Body of pancreas (tissue), 4 donors: Measurements from ENCODE around the gene RASGRP3. TPM values are rescaled to one million over a fixed set of nuclear protein-coding genes. Genes with fewer than 3 reads are reported as not detected.

Experiments used
- ATAC-seq: fragments of 150-250 bp; one replicate; pipeline ENCODE4 v1.9.1; 2016
- DNase-seq, 4 donors: peaks; one replicate each; pipeline ENCODE4 v3.0.0-alpha.2; 2019
- H3K27ac ChIP-seq, 4 donors: fragments of 200-600 bp; sonication (generic); 1 replicate in 3 of 4; 2 replicates in 1 of 4; pipeline versions ENCODE4 v1.5.1 to v1.6.1; 2016 to 2019; ENCODE audit warnings: mild to moderate bottlenecking in 1 of 4, mixed read lengths in 1 of 4, moderate library complexity in 1 of 4
- H3K27me3 ChIP-seq, 2 donors: fragments of 200-600 bp; sonication (generic); one replicate each; pipeline ENCODE4 v1.6.0; 2016; ENCODE audit warnings: mild to moderate bottlenecking in 1 of 2
- H3K36me3 ChIP-seq, 2 donors: fragments of 200-600 bp; sonication (generic); replicated peaks in 1 of 2; 2 replicates each; pipeline ENCODE4 v1.5.1; 2016; ENCODE audit warnings: low read depth in 2 of 2; ENCODE audit not compliant: insufficient read depth in 1 of 2
- H3K4me1 ChIP-seq: fragments of 200-600 bp; sonication (generic); one replicate; pipeline ENCODE4 v1.6.0; 2016
- H3K4me3 ChIP-seq, 2 donors: fragments of 200-600 bp; sonication (generic); 1 replicate in 1 of 2; 2 replicates in 1 of 2; pipeline ENCODE4 v1.5.1; 2016 to 2019
- H3K9me3 ChIP-seq, 3 donors: fragments of 200-600 bp; sonication (generic); 1 replicate in 2 of 3; 2 replicates in 1 of 3; pipeline ENCODE4 v1.5.1; 2016
- CTCF ChIP-seq, 7 experiments: fragments of 450-650 bp in 4 of 7; fragments of 200-600 bp in 3 of 7; sonication (generic) in 3 of 7; IDR thresholded peaks; one replicate each; pipeline ENCODE4 v1.5.1; 2016 to 2019; ENCODE audit warnings: antibody characterized with exemption in 7 of 7
- POLR2A ChIP-seq, 3 donors: fragments of 450-650 bp; IDR thresholded peaks; one replicate each; pipeline ENCODE4 v1.6.1; 2016; ENCODE audit warnings: antibody characterized with exemption in 3 of 3, mild to moderate bottlenecking in 2 of 3
- WGBS, 2 donors: methylation state at CpG; one replicate each; pipeline ENCODE4 v1.1.5; 2017; 5-methylcytosine and 5-hydroxymethylcytosine counted together
- intact Hi-C: fragments of 100-400 bp; cut with DNase I; formaldehyde crosslinking; loops from one replicate; pipeline ENCODE4 v1.15.1; 2023
- small RNA-seq: library from RNA; depleted of rRNA; stranded (forward); fragments of <200 nt; gene quantifications from one replicate; pipeline ENCODE3, GENCODE V24; 2016
- total RNA-seq, 2 donors: library from RNA; depleted of rRNA; stranded (reverse); fragments of >200 nt; gene quantifications; one replicate each; pipeline ENCODE4 v1.1.0, GENCODE V29; 2016

RASGRP3 gene
- total RNA-seq, 2 donors from 2014 or later: 3.9 to 22.1 TPM

GRCh38 chr2:33607251-33607721 is 130.8 kb downstream of the RASGRP3 start:
- Histone ChIP-seq H3K4me3 (no peak overlapping the region), H3K27me3 (no peaks in the 10 kb centered on the region), H3K4me1 (no peaks in the 10 kb centered on the region), H3K27ac (no peak overlapping the region), H3K36me3 (no peaks in the 10 kb centered on the region), H3K9me3 (no peaks in the 10 kb centered on the region)
- ATAC-seq (no peak), DNase-seq (no peak)
- WGBS, 2 donors: 42 to 71% methylated on average over 4 of the region's 4 CpGs
- intact Hi-C loops: no loop called here
- TF ChIP-seq POLR2A (IDR thresholded peaks at IDR 0.05): no peak
- no peak for TF ChIP-seq CTCF (IDR thresholded peaks at IDR 0.05)

- DNase-seq (no peak), ATAC-seq (no peak)
- intact Hi-C loops: no loop called here
- Histone ChIP-seq H3K9me3 (no peaks in the 10 kb centered on the region), H3K4me1 (no peaks in the 10 kb centered on the region), H3K27ac (no peak overlapping the region), H3K27me3 (no peaks in the 10 kb centered on the region), H3K36me3 (no peaks in the 10 kb centered on the region), H3K4me3 (no peak overlapping the region)
- TF ChIP-seq CTCF (IDR thresholded peaks at IDR 0.05) (no peak), POLR2A (IDR thresholded peaks at IDR 0.05) (no peak)
- 54 to 58% methylated on average over 2 of the region's 2 CpGs for WGBS, 2 donors
Observed at GRCh38 chr2:33607905-33608304, 131.5 kb downstream of the RASGRP3 start.

- H3K27ac ChIP-seq: no peak overlapping the region
- no peak for ATAC-seq
- H3K27me3 ChIP-seq: no peaks in the 10 kb centered on the region
- no peaks in the 10 kb centered on the region for H3K4me1 ChIP-seq
- TF ChIP-seq CTCF (IDR thresholded peaks at IDR 0.05) (no peak), POLR2A (IDR thresholded peaks at IDR 0.05) (no peak)
- H3K9me3 ChIP-seq: peaks cover 0 to 3% (median 0%) of the 10 kb centered on the region in 3 donors
- intact Hi-C loops: no loop called here
- H3K4me3 ChIP-seq: no peak overlapping the region
- H3K36me3 ChIP-seq: no peaks in the 10 kb centered on the region
- DNase-seq: no peak
Observed at GRCh38 chr2:33614190-33614589, 137.7 kb downstream of the RASGRP3 start.

Small RNAs within 50 kb of the gene (small RNA-seq; reads per million reads assigned to genes)
- gene ATP6V0E1P3: not detected

Other genes with a start within 250 kb of the RASGRP3 start
- gene FAM98A, start 122.7 kb downstream of the RASGRP3 start, total RNA-seq: 10 to 100 TPM; 20.1 to 97.3 TPM